ENCODE results near the gene ADGRV1. TPM values are rescaled to one million over a fixed set of nuclear protein-coding genes. Genes with fewer than 3 reads are reported as not detected.

Gene ADGRV1
- total RNA-seq, 4 donors from 2014 or later: 129 to 158 (median 145) TPM

DNA sequence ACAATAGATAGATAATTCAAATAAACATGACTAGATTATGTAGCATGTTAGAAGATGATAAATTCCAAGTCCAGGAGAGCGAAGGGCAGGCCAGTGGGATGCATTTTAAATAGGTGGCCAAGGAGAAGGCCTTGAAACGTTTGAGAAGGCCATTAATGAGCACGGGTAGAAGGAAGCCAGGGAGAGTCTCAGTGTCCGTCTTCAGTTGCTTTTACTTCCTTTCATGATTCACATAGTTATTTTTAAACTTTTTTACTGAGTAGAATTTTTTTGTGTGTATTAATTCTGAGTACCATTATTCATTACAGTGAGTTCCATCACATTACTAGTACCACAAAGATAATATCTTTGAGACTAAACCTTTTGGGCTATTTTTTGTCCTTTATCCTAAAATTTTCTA, 565.3 kb downstream of the ADGRV1 start:
- intact Hi-C loops (cut with DNase I): no loop called here
- Histone ChIP-seq H3K27ac (peak overlapping the region in 1 of 3 donors; percentile 57), H3K36me3 (no peaks in the 10 kb centered on the region), H3K4me3 (replicated peaks in 1 of 3) (no peak overlapping the region), H3K27me3 (no peaks in the 10 kb centered on the region), H3K9me3 (no peaks in the 10 kb centered on the region), H3K4me1 (peaks cover 58 to 83% of the 10 kb centered on the region in 2 donors)
- no peak for DNase-seq
- TF ChIP-seq, protein P1, sequence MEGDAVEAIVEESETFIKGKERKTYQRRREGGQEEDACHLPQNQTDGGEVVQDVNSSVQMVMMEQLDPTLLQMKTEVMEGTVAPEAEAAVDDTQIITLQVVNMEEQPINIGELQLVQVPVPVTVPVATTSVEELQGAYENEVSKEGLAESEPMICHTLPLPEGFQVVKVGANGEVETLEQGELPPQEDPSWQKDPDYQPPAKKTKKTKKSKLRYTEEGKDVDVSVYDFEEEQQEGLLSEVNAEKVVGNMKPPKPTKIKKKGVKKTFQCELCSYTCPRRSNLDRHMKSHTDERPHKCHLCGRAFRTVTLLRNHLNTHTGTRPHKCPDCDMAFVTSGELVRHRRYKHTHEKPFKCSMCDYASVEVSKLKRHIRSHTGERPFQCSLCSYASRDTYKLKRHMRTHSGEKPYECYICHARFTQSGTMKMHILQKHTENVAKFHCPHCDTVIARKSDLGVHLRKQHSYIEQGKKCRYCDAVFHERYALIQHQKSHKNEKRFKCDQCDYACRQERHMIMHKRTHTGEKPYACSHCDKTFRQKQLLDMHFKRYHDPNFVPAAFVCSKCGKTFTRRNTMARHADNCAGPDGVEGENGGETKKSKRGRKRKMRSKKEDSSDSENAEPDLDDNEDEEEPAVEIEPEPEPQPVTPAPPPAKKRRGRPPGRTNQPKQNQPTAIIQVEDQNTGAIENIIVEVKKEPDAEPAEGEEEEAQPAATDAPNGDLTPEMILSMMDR (IDR thresholded peaks at IDR 0.05): no peak
- TF ChIP-seq POLR2A (IDR thresholded peaks at IDR 0.05): no peak
- WGBS, 2 donors: 74 to 79% methylated on average over 4 of the region's 4 CpGs

DNA sequence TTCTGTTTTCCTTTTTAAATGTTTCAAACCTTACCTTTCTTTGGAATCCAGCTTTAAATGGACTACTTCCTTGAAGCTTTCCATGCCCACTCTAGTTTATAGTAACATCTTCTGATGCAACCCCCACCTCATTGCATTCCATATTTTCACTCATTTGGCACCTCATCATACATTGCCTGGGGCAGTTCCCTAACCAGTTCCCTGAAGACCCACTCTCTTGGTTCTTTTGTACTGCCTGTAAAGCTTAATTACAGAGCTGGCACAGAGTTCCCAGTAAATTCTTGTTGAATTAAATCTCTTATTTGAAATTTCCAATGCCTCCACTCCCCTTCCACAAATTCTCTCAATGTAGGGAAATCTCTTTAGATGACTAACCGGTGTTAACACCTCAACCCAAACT, 567.3 kb downstream of the ADGRV1 start:
- intact Hi-C loops (cut with DNase I): no loop called here
- 70 to 81% methylated on average over 1 of the region's 1 CpG for WGBS, 2 donors
- peak overlapping the region; percentile 77 to 90 (median 82) for H3K27ac ChIP-seq
- H3K27me3 ChIP-seq: no peaks in the 10 kb centered on the region
- H3K4me3 ChIP-seq (replicated peaks in 1 of 3): no peak overlapping the region
- no peaks in the 10 kb centered on the region for H3K9me3 ChIP-seq
- TF ChIP-seq POLR2A (IDR thresholded peaks at IDR 0.05): no peak
- TF ChIP-seq, protein P1 (IDR thresholded peaks at IDR 0.05): no peak
- no peaks in the 10 kb centered on the region for H3K36me3 ChIP-seq
- no peak for DNase-seq
- peaks cover 50 to 67% of the 10 kb centered on the region in 2 donors for H3K4me1 ChIP-seq

DNA sequence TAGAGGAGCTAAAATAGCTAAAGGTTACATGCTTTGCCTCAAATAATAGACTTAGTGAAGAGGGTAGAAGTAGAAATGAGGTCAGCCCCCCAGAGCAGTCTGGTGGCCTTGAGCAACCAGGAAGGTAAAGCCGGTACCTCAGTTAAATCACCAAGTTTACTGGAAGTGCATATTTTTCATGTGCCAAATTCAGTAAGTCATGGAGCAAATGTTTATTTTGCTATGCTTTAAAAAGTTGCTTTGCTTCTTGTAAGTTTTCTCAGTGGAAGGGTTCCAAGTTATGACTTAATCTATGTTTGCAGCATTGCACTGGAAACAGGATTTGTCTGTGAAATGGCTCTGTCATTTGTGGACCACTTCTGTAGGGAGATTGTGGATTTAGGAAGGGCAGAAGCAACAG, 567.9 kb downstream of the ADGRV1 start:
- H3K4me3 ChIP-seq (replicated peaks in 1 of 3): no peak overlapping the region
- no peaks in the 10 kb centered on the region for H3K27me3 ChIP-seq
- TF ChIP-seq, protein P1 (IDR thresholded peaks at IDR 0.05): no peak
- no peak for TF ChIP-seq POLR2A (IDR thresholded peaks at IDR 0.05)
- peak; percentile 39 to 54 for DNase-seq
- peak overlapping the region; percentile 77 to 90 (median 82) for H3K27ac ChIP-seq
- 3 to 19% methylated on average over 1 of the region's 1 CpG for WGBS, 2 donors
- H3K9me3 ChIP-seq: no peaks in the 10 kb centered on the region
- no peaks in the 10 kb centered on the region for H3K36me3 ChIP-seq
- intact Hi-C loops (cut with DNase I): no loop called here
- peaks cover 45 to 61% of the 10 kb centered on the region in 2 donors for H3K4me1 ChIP-seq

DNA sequence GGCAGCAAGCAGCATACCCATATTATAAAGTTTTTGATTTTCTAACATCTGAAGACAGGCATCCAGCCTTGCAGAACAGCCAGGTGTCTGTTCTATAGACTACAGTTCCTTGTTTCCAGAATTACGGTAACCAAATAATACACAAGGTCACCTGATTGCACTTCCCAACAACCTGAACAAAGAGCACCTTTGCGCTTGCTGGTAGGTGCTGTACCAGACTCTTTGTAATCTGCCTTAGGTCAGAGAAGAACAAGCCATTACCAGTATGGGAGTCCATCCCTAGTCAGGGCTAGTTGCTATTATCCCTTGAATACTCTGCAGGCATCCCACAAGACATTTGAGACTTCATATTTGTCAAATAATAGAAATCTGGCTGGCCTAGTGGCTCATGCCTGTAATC, 568.3 kb downstream of the ADGRV1 start:
- no peak for TF ChIP-seq POLR2A (IDR thresholded peaks at IDR 0.05)
- TF ChIP-seq, protein P1 (IDR thresholded peaks at IDR 0.05): no peak
- intact Hi-C loops (cut with DNase I): no loop called here
- H3K4me1 ChIP-seq: peaks cover 41 to 59% of the 10 kb centered on the region in 2 donors
- no peaks in the 10 kb centered on the region for H3K36me3 ChIP-seq
- no peak for DNase-seq
- no peaks in the 10 kb centered on the region for H3K27me3 ChIP-seq
- peak overlapping the region; percentile 77 to 90 (median 82) for H3K27ac ChIP-seq
- no peaks in the 10 kb centered on the region for H3K9me3 ChIP-seq
- WGBS, 2 donors: 66 to 73% methylated on average over 2 of the region's 2 CpGs
- H3K4me3 ChIP-seq (replicated peaks in 1 of 3): no peak overlapping the region

DNA sequence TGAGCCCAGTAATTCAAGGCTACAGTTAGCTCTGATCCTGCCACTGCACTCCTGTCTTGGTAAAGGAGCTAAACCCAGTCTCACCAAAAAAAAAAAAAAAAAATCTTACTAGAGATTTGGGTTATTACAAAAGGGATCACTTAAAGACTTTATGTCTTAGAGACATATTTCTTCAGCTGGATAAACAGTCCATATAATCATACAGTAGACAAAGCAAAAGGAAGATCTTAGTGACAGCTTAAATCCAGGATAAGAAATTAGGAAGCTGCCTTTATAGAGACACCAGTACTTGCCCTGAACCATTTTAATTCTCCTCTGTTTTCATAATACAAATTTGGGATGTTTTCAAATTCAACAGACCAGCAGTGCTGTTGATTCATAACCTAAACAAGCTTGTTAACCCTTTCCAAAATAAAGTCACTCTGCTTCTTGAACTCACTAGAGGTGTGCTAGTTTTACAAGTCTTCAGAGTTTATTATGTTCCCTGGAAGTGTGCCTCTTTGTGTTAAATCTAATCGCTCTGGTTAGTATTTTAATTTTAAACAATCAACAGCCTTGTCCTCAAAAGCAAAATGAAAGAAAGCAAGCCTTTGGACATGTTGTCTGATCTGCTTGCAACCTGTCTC, 569.0 kb downstream of the ADGRV1 start:
- no peak for DNase-seq
- Histone ChIP-seq H3K36me3 (no peaks in the 10 kb centered on the region), H3K27me3 (no peaks in the 10 kb centered on the region), H3K9me3 (no peaks in the 10 kb centered on the region), H3K4me3 (replicated peaks in 1 of 3) (no peak overlapping the region), H3K27ac (peak overlapping the region; percentile 77 to 90 (median 82)), H3K4me1 (peaks cover 37 to 52% of the 10 kb centered on the region in 2 donors)
- intact Hi-C loops (cut with DNase I): no loop called here
- WGBS, 2 donors: 26 to 27% methylated on average over 1 of the region's 1 CpG
- no peak for TF ChIP-seq POLR2A (IDR thresholded peaks at IDR 0.05)
- TF ChIP-seq, protein P1 (IDR thresholded peaks at IDR 0.05): no peak

All from thyroid gland (tissue), 4 donors.